TTC549 (cell line): ENCODE results near the gene TNNT3.

Experiments used
- FAIRE-seq: peaks from 2 replicates; lab custom pipeline; 2012; peaks lifted over from hg19 to GRCh38; lab: Jason Lieb, UNC

Gene TNNT3

GRCh38 chr11:1896923-1897322 lies 22.6 kb upstream of the TNNT3 start:
- FAIRE-seq, result no peak

GRCh38 chr11:1899090-1899489 lies 20.4 kb upstream of the TNNT3 start:
- no peak for FAIRE-seq

GRCh38 chr11:1899686-1900085 lies 19.8 kb upstream of the TNNT3 start:
- no peak for FAIRE-seq

GRCh38 chr11:1906181-1906580 lies 13.3 kb upstream of the TNNT3 start:
- FAIRE-seq, result peak; percentile 22

- FAIRE-seq, result no peak
Observed at GRCh38 chr11:1906611-1907423, 12.7 kb upstream of the TNNT3 start.

GRCh38 chr11:1908618-1909017 lies 10.9 kb upstream of the TNNT3 start:
- FAIRE-seq, result peak; percentile 72

GRCh38 chr11:1909524-1909923 lies 10.0 kb upstream of the TNNT3 start:
- no peak for FAIRE-seq

- FAIRE-seq, result no peak
Observed at GRCh38 chr11:1912289-1912878, 7.1 kb upstream of the TNNT3 start.

- no peak for FAIRE-seq
Observed at GRCh38 chr11:1913271-1914060, 6.0 kb upstream of the TNNT3 start.

- no peak for FAIRE-seq
Observed at GRCh38 chr11:1915795-1916131, 3.7 kb upstream of the TNNT3 start.

GRCh38 chr11:1916132-1916985 lies 3.1 kb upstream of the TNNT3 start:
- no peak for FAIRE-seq

GRCh38 chr11:1916986-1917522 lies 2.4 kb upstream of the TNNT3 start:
- no peak for FAIRE-seq

- FAIRE-seq, result no peak
Observed at GRCh38 chr11:1917523-1918435, 1.7 kb upstream of the TNNT3 start.

GRCh38 chr11:1918436-1919315 lies 827 bp upstream of the TNNT3 start:
- no peak for FAIRE-seq

GRCh38 chr11:1920128-1920908 lies 815 bp downstream of the TNNT3 start:
- no peak for FAIRE-seq

- no peak for FAIRE-seq
Observed at GRCh38 chr11:1920909-1921573, 1.5 kb downstream of the TNNT3 start.

GRCh38 chr11:1921574-1922141 lies 2.2 kb downstream of the TNNT3 start:
- FAIRE-seq, result no peak

GRCh38 chr11:1922481-1923081 lies 3.1 kb downstream of the TNNT3 start:
- FAIRE-seq, result no peak
